ENCODE data around the gene CD1D.

The CD1D gene

GRCh38 chr1:158147869-158148268 lies 32.8 kb upstream of the CD1D start:
- FAIRE-seq = no peak
- no peak for DNase-seq (ENCODE audit: insufficient read length, low spot score)
- TF ChIP-seq CTCF (IDR thresholded peaks at IDR 0.05; ENCODE audit: insufficient read depth, missing control alignments) = no peak

GRCh38 chr1:158148468-158148867 lies 32.2 kb upstream of the CD1D start:
- no peak for TF ChIP-seq CTCF (IDR thresholded peaks at IDR 0.05; ENCODE audit: insufficient read depth, missing control alignments)
- DNase-seq (ENCODE audit: insufficient read length, low spot score) (no peak), FAIRE-seq (no peak)

- FAIRE-seq (no peak), DNase-seq (ENCODE audit: insufficient read length, low spot score) (no peak)
- TF ChIP-seq CTCF (IDR thresholded peaks at IDR 0.05; ENCODE audit: insufficient read depth, missing control alignments) = no peak
Observed at GRCh38 chr1:158149175-158149574, 31.5 kb upstream of the CD1D start.

GRCh38 chr1:158149577-158150269 lies 31.0 kb upstream of the CD1D start:
- TF ChIP-seq CTCF (IDR thresholded peaks at IDR 0.05; ENCODE audit: insufficient read depth, missing control alignments) = no peak
- DNase-seq (ENCODE audit: insufficient read length, low spot score) (no peak), FAIRE-seq (no peak)

GRCh38 chr1:158150523-158150922 lies 30.2 kb upstream of the CD1D start:
- FAIRE-seq (no peak), DNase-seq (ENCODE audit: insufficient read length, low spot score) (no peak)
- no peak for TF ChIP-seq CTCF (IDR thresholded peaks at IDR 0.05; ENCODE audit: insufficient read depth, missing control alignments)

DNA sequence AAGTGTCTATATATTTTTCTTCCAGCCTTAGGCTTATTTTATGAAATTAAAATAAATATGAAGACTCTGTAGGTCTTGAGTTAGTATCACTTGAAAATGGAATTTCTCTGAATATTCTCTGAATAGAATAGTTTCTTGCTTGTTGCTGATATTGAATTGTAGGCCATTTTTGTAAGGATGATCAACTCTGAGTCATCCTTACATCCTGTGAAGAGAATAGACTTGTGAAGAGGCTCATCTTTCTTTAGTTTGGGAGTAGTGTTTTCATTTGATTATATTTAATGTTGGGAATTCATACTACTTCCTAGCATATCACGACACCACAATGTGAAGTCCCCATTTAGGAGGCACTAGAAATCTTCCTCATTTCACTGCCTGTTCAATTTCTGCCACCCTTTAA lies 27.5 kb upstream of the CD1D start:
- FAIRE-seq = no peak
- no peak for TF ChIP-seq CTCF (IDR thresholded peaks at IDR 0.05; ENCODE audit: insufficient read depth, missing control alignments)
- DNase-seq (ENCODE audit: insufficient read length, low spot score) = no peak

GRCh38 chr1:158153746-158154444 lies 26.8 kb upstream of the CD1D start:
- TF ChIP-seq CTCF (IDR thresholded peaks at IDR 0.05; ENCODE audit: insufficient read depth, missing control alignments) = no peak
- FAIRE-seq = no peak
- no peak for DNase-seq (ENCODE audit: insufficient read length, low spot score)
